ENCODE data around the gene OIP5.
"Not testable (repeated sequence)": the region's sequence is repeated elsewhere in the genome, so short reads cannot be mapped to it uniquely, and the experiment has no call there.

OIP5 gene

DNA sequence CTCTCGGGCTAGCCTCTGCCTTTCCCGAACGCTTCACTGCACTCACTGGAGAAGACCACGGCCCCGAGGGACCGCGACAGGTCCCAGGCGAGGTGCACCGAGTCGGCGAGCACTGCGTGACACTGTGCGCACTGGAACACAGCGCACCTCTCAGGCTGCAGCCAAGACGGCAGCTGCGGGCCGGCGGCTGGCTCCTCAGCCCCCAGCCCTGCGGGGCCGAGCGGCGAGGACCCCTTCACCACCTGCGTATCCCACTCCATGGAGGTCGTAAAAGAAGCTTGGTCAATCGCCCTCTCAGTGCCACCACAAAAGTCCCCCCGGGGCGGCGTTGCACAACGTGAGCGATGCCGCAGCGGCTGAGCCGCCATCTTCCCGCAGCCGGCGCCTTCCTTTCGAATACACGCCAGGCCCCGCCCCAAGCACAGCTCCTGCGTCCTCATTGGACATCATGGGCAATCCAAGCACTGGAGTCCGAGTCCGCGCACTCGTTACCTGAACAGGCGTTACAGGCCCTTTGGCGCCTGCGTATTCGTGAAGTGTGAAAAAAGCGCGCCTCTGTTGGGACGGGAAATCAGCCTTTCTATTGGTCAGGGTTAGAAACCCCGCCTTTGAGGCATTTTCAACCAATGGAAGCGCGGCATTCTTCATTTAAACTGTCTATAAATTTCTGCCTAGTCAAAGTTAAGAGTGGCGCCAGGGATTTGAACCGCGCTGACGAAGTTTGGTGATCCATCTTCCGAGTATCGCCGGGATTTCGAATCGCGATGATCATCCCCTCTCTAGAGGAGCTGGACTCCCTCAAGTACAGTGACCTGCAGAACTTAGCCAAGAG is at the start of gene OIP5, which contains the start of gene NUSAP1:
TSS of gene OIP5 (minus strand) at position 398 of the 832 bp plus-strand sequence. CDS start at position 368, 30 bp downstream.
TSS of gene NUSAP1 (plus strand) at position 688 of the 832 bp plus-strand sequence. CDS start at position 765, 77 bp downstream.
- DNase-seq (ENCODE audit: low read depth, low spot score) = peak; percentile 97

- DNase-seq (ENCODE audit: low read depth, low spot score) = no peak
These were observed 45.6 kb upstream of the OIP5 start for GRCh38 chr15:41377978-41378377.

DNA sequence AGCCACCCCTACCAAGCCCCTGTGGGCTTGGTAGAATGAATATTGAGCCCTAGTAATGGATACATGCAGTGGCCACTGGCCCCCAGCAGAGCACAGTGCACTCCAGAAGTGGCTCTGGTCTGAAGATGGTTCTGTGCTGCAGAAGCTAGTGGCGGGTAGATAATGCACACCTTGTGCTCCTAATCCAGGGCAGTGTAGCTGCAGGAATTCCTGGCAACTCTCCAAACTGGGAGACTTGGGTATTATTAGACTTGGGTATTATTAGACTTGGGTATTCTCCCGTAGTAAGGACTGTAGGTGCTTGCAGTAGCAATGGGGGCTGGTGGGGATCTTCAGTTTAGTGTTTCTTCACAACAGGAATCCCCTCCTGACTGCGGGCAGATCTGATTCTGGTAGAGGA is 35.0 kb upstream of the OIP5 start:
- DNase-seq (ENCODE audit: low read depth, low spot score) = no peak

- DNase-seq (ENCODE audit: low read depth, low spot score) = no peak
These were observed 22.0 kb upstream of the OIP5 start for GRCh38 chr15:41354371-41354770.

GRCh38 chr15:41350057-41350717 is 17.8 kb upstream of the OIP5 start:
- no peak for DNase-seq (ENCODE audit: low read depth, low spot score)

DNA sequence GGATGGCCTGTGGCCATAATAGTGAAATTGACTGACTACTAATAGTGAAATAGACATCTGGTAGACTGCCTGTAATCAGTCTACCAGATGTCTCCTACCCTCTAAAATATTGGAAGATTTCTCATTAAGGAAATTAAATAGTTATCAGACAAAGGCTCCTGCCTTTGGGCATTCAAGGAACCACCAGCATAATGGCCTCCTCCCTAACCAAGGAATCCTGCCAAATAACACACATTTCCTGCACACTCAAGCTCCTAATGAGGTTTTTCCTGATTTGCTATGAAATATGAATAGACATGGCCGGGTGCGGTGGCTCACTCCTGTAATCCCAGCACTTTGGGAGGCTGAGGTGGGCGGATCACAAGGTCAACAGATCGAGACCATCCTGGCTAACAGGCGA is 14.8 kb upstream of the OIP5 start:
- DNase-seq (ENCODE audit: low read depth, low spot score) = no peak

- no peak for DNase-seq (ENCODE audit: low read depth, low spot score)
These were observed 9.1 kb upstream of the OIP5 start for GRCh38 chr15:41341519-41341918.

DNA sequence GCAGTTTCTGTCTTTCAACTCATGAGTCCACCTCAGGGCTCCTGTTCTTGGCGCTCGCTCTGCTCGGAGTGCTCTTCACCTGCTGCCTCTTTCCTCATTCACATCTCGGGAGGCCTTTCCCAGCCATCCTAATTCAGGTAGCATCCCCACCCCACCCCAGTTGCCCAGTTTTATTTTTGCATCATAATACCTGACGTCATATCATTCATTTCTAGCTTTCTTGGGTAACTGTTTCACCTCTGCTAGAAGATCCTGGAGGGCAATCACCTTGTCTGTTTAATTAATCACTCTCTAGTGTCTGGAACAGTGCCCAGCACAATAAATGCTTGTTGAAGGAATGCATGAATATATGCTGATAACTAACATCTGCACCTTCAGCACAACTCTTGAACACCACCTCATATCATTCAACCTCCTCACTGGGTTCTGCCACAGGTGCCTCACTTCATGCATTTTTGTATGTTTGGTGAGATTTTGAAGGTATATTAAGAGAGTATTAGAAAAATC is 7.9 kb upstream of the OIP5 start:
- no peak for DNase-seq (ENCODE audit: low read depth, low spot score)

DNA sequence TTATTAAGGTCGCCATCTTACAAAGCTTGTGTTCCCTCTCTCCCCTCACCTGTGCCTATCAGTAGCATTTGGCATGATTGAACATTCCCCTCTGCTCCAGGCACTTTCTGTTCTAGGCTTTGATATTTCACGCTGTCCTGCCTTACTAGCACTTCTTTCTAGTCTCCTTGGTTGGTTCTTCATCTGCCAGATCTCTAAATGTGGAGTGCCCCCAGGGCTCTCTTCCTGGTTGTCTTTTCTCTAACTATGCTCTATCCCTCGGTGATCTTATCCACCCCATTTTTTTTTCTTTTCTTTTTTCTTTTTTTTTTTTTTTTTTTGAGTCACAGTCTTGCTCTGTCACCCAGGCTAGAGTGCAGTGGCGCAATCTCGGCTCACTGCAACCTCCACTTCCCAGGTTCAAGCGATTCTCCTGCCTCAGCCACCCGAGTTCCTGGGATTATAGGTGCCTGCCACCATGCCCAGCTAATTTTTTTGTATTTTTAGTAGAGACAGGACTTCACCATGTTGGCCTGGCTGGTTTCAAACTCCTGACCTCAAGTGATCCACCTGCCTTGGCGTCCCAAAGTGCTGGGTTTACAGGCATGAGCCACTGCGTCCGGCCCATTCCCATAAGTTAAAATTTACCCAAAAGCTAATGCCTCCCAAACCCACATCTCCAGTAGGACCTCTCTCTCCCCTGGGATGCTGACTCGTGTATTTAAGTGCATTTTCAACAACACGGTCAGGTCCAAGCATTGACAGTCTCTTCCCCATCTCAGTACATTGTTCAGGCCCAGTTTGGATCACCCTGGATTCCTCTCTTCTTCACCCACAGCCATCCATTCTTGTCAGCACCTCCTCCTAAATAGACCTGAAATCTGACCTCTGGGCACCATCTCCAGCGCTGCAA is 5.5 kb upstream of the OIP5 start:
- DNase-seq (ENCODE audit: low read depth, low spot score) = no peak

DNA sequence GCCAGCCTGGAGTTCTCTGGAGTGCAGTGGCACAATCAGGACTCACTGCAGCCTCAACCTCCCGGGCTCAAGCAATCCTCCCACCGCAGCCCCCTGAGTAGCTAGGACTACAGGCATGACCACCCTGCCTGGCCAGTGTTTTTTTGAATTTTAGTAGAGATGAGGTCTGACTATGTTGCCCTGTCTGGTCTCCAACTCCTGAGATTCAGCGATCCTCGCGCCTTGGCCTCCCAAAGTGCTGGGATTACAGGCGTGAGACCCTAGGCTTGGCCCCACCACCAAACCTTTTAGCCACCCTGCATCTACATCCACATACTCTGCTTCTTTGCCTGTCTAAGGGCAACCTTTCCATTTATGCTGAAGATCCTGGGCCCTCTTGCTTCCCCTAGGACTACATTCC is 4.7 kb upstream of the OIP5 start:
- no peak for DNase-seq (ENCODE audit: low read depth, low spot score)

GRCh38 chr15:41336549-41336948 is 4.2 kb upstream of the OIP5 start:
- no peak for DNase-seq (ENCODE audit: low read depth, low spot score)

DNA sequence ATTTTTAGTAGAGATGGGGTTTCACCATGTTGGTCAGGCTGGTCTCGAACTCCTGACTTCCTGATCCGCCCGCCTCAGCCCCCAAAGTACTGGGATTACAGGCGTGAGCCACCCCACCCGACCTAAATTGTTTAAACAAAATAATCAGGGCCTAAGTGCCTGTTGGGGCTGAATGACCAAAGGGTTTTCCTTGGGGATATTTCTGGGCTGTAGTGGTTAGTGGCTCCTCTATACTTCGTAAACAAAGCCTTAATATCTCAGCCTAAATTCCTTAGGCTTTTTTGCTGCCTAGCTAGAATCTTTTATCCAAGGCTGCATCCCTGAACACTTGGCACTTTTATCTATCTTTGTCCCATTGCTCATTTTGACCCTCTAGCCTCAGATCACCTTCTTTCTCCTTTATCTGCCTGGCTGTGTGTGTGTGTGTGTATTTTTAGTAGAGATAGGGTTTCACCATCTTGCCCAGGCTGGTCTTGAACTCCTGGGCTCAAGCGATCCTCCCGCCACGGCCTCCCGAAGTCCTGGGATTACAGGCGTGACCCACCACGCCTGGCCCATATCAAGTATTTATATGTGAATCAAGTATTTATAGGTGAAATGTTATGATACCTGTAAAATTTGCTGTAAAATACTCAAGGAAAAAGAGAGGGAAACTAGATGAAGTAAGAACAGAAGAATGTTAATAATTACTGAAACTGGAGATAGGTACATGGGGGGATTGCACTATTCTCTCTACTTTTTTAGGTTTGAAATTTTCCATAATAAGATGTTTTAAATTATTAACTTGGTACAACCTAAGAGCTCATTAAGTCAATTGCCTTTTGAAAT is 2.1 kb upstream of the OIP5 start:
- no peak for DNase-seq (ENCODE audit: low read depth, low spot score)

DNA sequence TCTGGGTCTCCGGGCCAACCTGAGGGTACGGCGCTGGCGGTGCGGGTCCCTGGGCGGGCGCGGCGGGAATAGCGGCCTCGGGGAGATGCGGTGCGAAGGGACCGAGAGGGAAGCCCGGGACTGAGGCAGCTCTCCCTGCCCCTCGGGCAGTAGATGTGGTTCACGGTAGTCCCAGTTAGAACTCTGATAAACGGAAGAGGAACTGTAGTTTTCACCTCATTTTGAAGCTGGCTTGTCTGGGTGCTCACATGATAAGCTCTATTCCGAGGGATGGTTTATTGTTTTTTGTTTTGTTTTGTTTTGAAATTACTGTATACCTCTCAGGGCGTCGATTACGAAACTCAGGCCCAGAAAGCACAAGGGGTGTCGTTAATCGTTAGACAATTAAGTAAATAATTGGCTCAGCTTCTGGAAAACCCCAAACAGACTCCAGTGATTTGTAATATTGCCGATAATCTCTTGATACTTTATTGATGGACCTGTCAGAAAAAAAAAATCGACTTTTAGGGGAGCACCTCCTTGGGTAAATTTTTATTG is 703 bp upstream of the OIP5 start:
- no peak for DNase-seq (ENCODE audit: low read depth, low spot score)

GRCh38 chr15:41331833-41332193 is 578 bp downstream of the OIP5 start:
- DNase-seq (ENCODE audit: low read depth, low spot score) = no peak

- DNase-seq (ENCODE audit: low read depth, low spot score) = no peak
These were observed 1.1 kb downstream of the OIP5 start for GRCh38 chr15:41331281-41331680.

DNA sequence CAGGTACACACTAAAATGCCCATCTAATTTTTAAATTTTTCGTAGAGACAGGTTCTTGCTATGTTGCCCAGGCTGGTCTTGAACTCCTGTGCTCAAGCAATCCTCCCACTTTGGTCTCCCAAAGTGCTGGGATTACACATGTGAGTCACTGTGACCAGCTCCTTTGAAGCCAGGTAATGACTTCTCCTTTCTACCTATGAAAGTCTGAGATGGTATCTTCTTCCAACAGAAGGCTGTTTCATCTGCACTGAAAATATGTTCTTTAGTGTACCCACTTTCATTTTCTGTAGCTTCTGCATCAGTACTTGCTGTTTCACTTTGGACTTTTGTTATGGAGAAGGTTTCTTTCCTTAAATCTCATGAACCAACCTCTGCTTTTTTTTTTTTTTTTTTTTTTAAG is 8.8 kb downstream of the OIP5 start:
- no peak for DNase-seq (ENCODE audit: low read depth, low spot score)

DNA sequence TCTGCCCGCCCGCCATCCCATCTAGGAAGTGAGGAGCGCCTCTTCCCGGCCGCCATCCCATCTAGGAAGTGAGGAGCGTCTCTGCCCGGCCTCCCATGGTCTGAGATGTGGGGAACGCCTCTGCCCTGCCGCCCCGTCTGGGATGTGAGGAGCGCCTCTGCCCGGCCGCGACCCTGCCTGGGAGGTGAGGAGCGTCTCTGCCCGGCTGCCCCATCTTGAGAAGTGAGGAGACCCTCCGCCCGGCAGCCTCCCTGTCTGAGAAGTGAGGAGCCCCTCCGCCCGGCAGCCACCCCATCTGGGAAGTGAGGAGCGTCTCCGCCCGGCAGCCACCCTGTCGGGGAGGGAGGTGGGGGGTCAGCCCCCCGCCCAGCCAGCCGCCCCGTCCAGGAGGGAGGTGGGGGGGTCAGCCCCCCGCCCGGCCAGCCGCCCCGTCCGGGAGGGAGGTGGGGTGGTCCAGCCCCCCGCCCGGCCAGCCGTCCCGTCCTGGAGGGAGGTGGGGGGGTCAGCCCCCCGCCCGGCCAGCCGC is 11.5 kb downstream of the OIP5 start:
- DNase-seq (ENCODE audit: low read depth, low spot score) = not testable (repeated sequence)

DNA sequence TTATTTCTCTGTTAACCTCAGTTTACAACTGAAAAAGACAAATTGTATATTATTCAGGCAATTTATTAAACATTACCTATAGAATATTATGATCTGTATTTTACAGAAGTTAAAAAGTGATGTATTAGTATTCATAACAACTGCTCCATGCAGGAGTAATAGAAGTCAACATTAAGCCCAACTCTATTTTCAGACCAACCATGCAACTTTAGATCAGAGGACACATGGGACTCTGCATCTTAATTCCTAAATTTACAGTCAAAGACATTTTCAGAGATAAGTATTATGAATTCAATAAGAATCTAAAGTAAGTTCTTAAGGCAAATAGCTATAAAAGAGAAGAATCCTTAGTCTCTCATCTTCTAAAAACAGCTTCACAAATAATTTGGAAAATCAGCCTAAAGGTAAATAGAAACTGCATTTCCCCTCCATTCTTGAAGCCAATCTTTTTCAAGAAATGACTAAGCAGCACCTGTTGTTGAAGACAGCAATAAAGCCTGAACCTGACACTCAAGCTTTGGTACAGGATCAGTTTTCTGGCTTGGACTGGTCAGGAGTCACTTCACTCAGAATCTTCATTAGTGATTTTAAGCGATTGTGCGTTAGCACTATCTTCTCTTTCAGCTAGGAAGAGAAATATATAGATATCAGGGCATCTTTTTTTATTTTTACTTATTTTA is 23.0 kb downstream of the OIP5 start:
- no peak for DNase-seq (ENCODE audit: low read depth, low spot score)

GRCh38 chr15:41307679-41308078 is 24.7 kb downstream of the OIP5 start:
- no peak for DNase-seq (ENCODE audit: low read depth, low spot score)

All from activated naive CD8-positive, alpha-beta T cell treated with anti-CD3 and anti-CD28 coated beads, Interleukin-2, amount 50 U/mL, for 16 hours (primary cell).